HepG2 (cell line): ENCODE data around the gene TMEM19. TPM values are rescaled to one million over a fixed set of nuclear protein-coding genes. Genes with fewer than 3 reads are reported as not detected.

Source experiments
- ARNT2 ChIP-seq: sonication (generic); formaldehyde crosslinking; IDR thresholded peaks from 2 replicates; pipeline ENCODE4 v1.8.0; 2022; ENCODE audit warnings: mild to moderate bottlenecking, low read depth, missing genetic modification reagents, moderate library complexity
- CSRNP1 ChIP-seq: sonication (generic); formaldehyde crosslinking; IDR thresholded peaks from 2 replicates; pipeline ENCODE4 v1.8.1; 2023; ENCODE audit warnings: mild to moderate bottlenecking, missing genetic modification reagents
- FOXA3 ChIP-seq: IDR thresholded peaks from 2 replicates; pipeline ENCODE4 v1.6.1; 2016; ENCODE audit warnings: missing genetic modification reagents, missing compliant biosample characterization
- IRF9 ChIP-seq: sonication (generic); formaldehyde crosslinking; IDR thresholded peaks from 2 replicates; pipeline ENCODE4 v1.8.0; 2022; ENCODE audit warnings: missing genetic modification reagents, mild to moderate bottlenecking, borderline replicate concordance
- SNAPC4 ChIP-seq: sonication (generic); formaldehyde crosslinking; IDR thresholded peaks from 2 replicates; pipeline ENCODE4 v1.4.0; 2020; ENCODE audit warnings: mild to moderate bottlenecking, missing genetic modification reagents
- ZBTB40 ChIP-seq, 2 experiments: fragments of 450-650 bp in 1 of 2; sonication (generic) in 1 of 2; formaldehyde crosslinking in 1 of 2; IDR thresholded peaks; 2 replicates each; pipeline versions ENCODE4 v1.6.1 to v1.8.0; 2016 to 2022; ENCODE audit warnings: antibody characterized with exemption in 1 of 2, mild to moderate bottlenecking in 1 of 2, missing genetic modification reagents in 1 of 2
- ZNF441 ChIP-seq: sonication (generic); formaldehyde crosslinking; IDR thresholded peaks from 2 replicates; pipeline ENCODE4 v1.7.0; 2021; ENCODE audit warnings: missing genetic modification reagents, borderline replicate concordance
- ZNF749 ChIP-seq: sonication (generic); formaldehyde crosslinking; IDR thresholded peaks from 2 replicates; pipeline ENCODE4 v1.8.0; 2022; ENCODE audit warnings: mild to moderate bottlenecking, missing genetic modification reagents, moderate library complexity, borderline replicate concordance
- polyA plus RNA-seq, 8 experiments: library from polyadenylated mRNA; depleted of rRNA in 3 of 8; stranded (reverse) in 7 of 8; unstranded in 1 of 8; fragments of >200 nt; fragmentation: Illumina TruSeq in 4 of 8; extraction: Trizol in 4 of 8; gene quantifications; 2 replicates each; pipeline versions ENCODE4 v1.2.1 to v1.2.3, GENCODE V29; 2011 to 2016; ENCODE audit warnings: low read depth in 4 of 8, missing spikeins in 1 of 8, mixed read lengths in 1 of 8; ENCODE audit not compliant: insufficient read depth in 1 of 8
- total RNA-seq, 5 experiments: library from RNA; depleted of rRNA; stranded (reverse); fragments of >200 nt; fragmentation: Illumina TruSeq; extraction: Trizol; gene quantifications; 2 replicates each; pipeline ENCODE4 v1.2.3, GENCODE V29; 2016; ENCODE audit warnings: low read depth in 1 of 5

The TMEM19 gene
- total and polyA plus RNA-seq, 2 of the 13 experiments (the other 11 are each of a cell fraction or from before 2014, with no cell fraction given), result 16.9 to 22.5 TPM

GRCh38 chr12:71663561-71664410 is 22.1 kb upstream of the TMEM19 start, which contains the start of the genes THAP2 and ZFC3H1 (continued):
- no peak; the same call in 1 of the 2 replicates for TF ChIP-seq SNAPC4 (CRISPR knock-in tag)
- peak; percentile 69 for TF ChIP-seq ZBTB40 (IDR thresholded peaks at IDR 0.05)
- TF ChIP-seq ZBTB40 (CRISPR knock-in tag; IDR thresholded peaks at IDR 0.05), result no peak; the same call in 1 of the 2 replicates
- 0 out of 2 replicates have a peak, but pooled peaks have one; percentile 2 for TF ChIP-seq ZNF441 (CRISPR knock-in tag)
- TF ChIP-seq IRF9 (CRISPR knock-in tag), result peak; percentile 31; the same call in 1 of the 2 replicates
- peak; percentile 91; the same call in 1 of the 2 replicates for TF ChIP-seq ARNT2 (CRISPR knock-in tag)
- TF ChIP-seq CSRNP1, result peak; percentile 74; the same call in 1 of the 2 replicates
- peak; percentile 78; the same call in 1 of the 2 replicates for TF ChIP-seq ZNF749 (CRISPR knock-in tag)
- peak; percentile 65; the same call in 1 of the 2 replicates for TF ChIP-seq FOXA3 (CRISPR knock-in tag)
